ENCODE results near the gene PLPP3. TPM values are rescaled to one million over a fixed set of nuclear protein-coding genes. Genes with fewer than 3 reads are reported as not detected.

The PLPP3 gene
- total and polyA plus RNA-seq, 2 donors (not counting 1 experiment from before 2014, with no cell fraction given) = 343 to 465 TPM

- no peak for TF ChIP-seq EZH2 (IDR thresholded peaks at IDR 0.05; ENCODE audit: low read length, missing control alignments)
- TF ChIP-seq CTCF (conservative IDR thresholded peaks at IDR 0.05 in 1 of 2, IDR thresholded peaks at IDR 0.05 in 1 of 2; ENCODE audit: low read depth in 1 of 2, low read length in 2 of 2) = no peak
- H3K4me1 ChIP-seq (ENCODE audit: control insufficient read depth, extremely low read depth, insufficient read depth, low read length) = peaks cover 4% of the 10 kb centered on the region
- H3K79me2 ChIP-seq (ENCODE audit: control insufficient read depth, insufficient read depth, low read length) = peaks cover 1% of the 10 kb centered on the region
- H3K9me3 ChIP-seq (ENCODE audit: control insufficient read depth, insufficient read depth, low read depth, low read length) = no peaks in the 10 kb centered on the region
- no peak overlapping the region for H3K4me2 ChIP-seq (ENCODE audit: extremely low read depth, insufficient read depth, low read length)
- H3K9ac ChIP-seq (ENCODE audit: insufficient read depth, low read length) = no peak overlapping the region
- DNase-seq (ENCODE audit: low read depth in 2 of 2) = no peak
- H3K36me3 ChIP-seq (ENCODE audit: control insufficient read depth, insufficient read depth, low read length) = peaks cover 17% of the 10 kb centered on the region
- H3K27me3 ChIP-seq (ENCODE audit: control insufficient read depth, insufficient read depth, low read length) = no peaks in the 10 kb centered on the region
- no peak overlapping the region for H3K4me3 ChIP-seq (replicated peaks in 1 of 4; ENCODE audit: control extremely low read depth in 1 of 4, insufficient read depth in 1 of 4, low read depth in 3 of 4, low read length in 4 of 4)
- no peaks in the 10 kb centered on the region for H4K20me1 ChIP-seq (ENCODE audit: control insufficient read depth, extremely low read depth, insufficient read depth, low read length)
- no peak overlapping the region for H3K27ac ChIP-seq (ENCODE audit: insufficient read depth, low read length)
- no peak overlapping the region for H2AFZ ChIP-seq (ENCODE audit: low read length)
Observed at GRCh38 chr1:56494306-56494705, 85.1 kb downstream of the PLPP3 start.

GRCh38 chr1:56493826-56494225, 85.5 kb downstream of the PLPP3 start:
- no peaks in the 10 kb centered on the region for H3K9me3 ChIP-seq (ENCODE audit: control insufficient read depth, insufficient read depth, low read depth, low read length)
- H3K4me3 ChIP-seq (replicated peaks in 1 of 4; ENCODE audit: control extremely low read depth in 1 of 4, insufficient read depth in 1 of 4, low read depth in 3 of 4, low read length in 4 of 4) = no peak overlapping the region
- no peaks in the 10 kb centered on the region for H4K20me1 ChIP-seq (ENCODE audit: control insufficient read depth, extremely low read depth, insufficient read depth, low read length)
- H3K4me2 ChIP-seq (ENCODE audit: extremely low read depth, insufficient read depth, low read length) = no peak overlapping the region
- H3K27ac ChIP-seq (ENCODE audit: insufficient read depth, low read length) = no peak overlapping the region
- peaks cover 4% of the 10 kb centered on the region for H3K4me1 ChIP-seq (ENCODE audit: control insufficient read depth, extremely low read depth, insufficient read depth, low read length)
- peaks cover 15% of the 10 kb centered on the region for H3K36me3 ChIP-seq (ENCODE audit: control insufficient read depth, insufficient read depth, low read length)
- H3K79me2 ChIP-seq (ENCODE audit: control insufficient read depth, insufficient read depth, low read length) = no peaks in the 10 kb centered on the region
- TF ChIP-seq CTCF (conservative IDR thresholded peaks at IDR 0.05 in 1 of 2, IDR thresholded peaks at IDR 0.05 in 1 of 2; ENCODE audit: low read depth in 1 of 2, low read length in 2 of 2) = no peak
- TF ChIP-seq EZH2 (IDR thresholded peaks at IDR 0.05; ENCODE audit: low read length, missing control alignments) = no peak
- no peak overlapping the region for H2AFZ ChIP-seq (ENCODE audit: low read length)
- H3K27me3 ChIP-seq (ENCODE audit: control insufficient read depth, insufficient read depth, low read length) = no peaks in the 10 kb centered on the region
- no peak overlapping the region for H3K9ac ChIP-seq (ENCODE audit: insufficient read depth, low read length)
- DNase-seq (ENCODE audit: low read depth in 2 of 2) = no peak

- peaks cover 4% of the 10 kb centered on the region for H3K4me1 ChIP-seq (ENCODE audit: control insufficient read depth, extremely low read depth, insufficient read depth, low read length)
- H2AFZ ChIP-seq (ENCODE audit: low read length) = no peak overlapping the region
- H3K36me3 ChIP-seq (ENCODE audit: control insufficient read depth, insufficient read depth, low read length) = peaks cover 11% of the 10 kb centered on the region
- no peak overlapping the region for H3K27ac ChIP-seq (ENCODE audit: insufficient read depth, low read length)
- H3K4me3 ChIP-seq (replicated peaks in 1 of 4; ENCODE audit: control extremely low read depth in 1 of 4, insufficient read depth in 1 of 4, low read depth in 3 of 4, low read length in 4 of 4) = no peak overlapping the region
- H3K27me3 ChIP-seq (ENCODE audit: control insufficient read depth, insufficient read depth, low read length) = no peaks in the 10 kb centered on the region
- no peaks in the 10 kb centered on the region for H3K79me2 ChIP-seq (ENCODE audit: control insufficient read depth, insufficient read depth, low read length)
- DNase-seq (ENCODE audit: low read depth in 2 of 2) = peak; percentile 42 to 78
- no peaks in the 10 kb centered on the region for H3K9me3 ChIP-seq (ENCODE audit: control insufficient read depth, insufficient read depth, low read depth, low read length)
- H3K4me2 ChIP-seq (ENCODE audit: extremely low read depth, insufficient read depth, low read length) = no peak overlapping the region
- TF ChIP-seq EZH2 (IDR thresholded peaks at IDR 0.05; ENCODE audit: low read length, missing control alignments) (no peak), CTCF (conservative IDR thresholded peaks at IDR 0.05 in 1 of 2, IDR thresholded peaks at IDR 0.05 in 1 of 2; ENCODE audit: low read depth in 1 of 2, low read length in 2 of 2) (no peak)
- no peaks in the 10 kb centered on the region for H4K20me1 ChIP-seq (ENCODE audit: control insufficient read depth, extremely low read depth, insufficient read depth, low read length)
- no peak overlapping the region for H3K9ac ChIP-seq (ENCODE audit: insufficient read depth, low read length)
Observed at GRCh38 chr1:56491441-56491840, 87.9 kb downstream of the PLPP3 start.

Data from fibroblast of lung (primary cell).